Gastrocnemius medialis (tissue), 4 donors: Measurements from ENCODE around the gene COL27A1.
"Not testable (repeated sequence)": the region's sequence is repeated elsewhere in the genome, so short reads cannot be mapped to it uniquely, and the experiment has no call there.

Experiments
- CTCF ChIP-seq, 5 experiments: fragments of 450-650 bp in 3 of 5; fragments of 200-600 bp in 2 of 5; sonication (generic) in 2 of 5; IDR thresholded peaks in 4 of 5; conservative IDR thresholded peaks in 1 of 5; 1 replicate in 4 of 5; 2 replicates in 1 of 5; pipeline ENCODE4 v1.5.1; 2016 to 2019; ENCODE audit warnings: antibody characterized with exemption in 5 of 5, mild to moderate bottlenecking in 3 of 5, moderate library complexity in 3 of 5
- POLR2A ChIP-seq, 2 donors: fragments of 450-650 bp; IDR thresholded peaks; one replicate each; pipeline ENCODE4 v1.6.1; 2017; ENCODE audit warnings: antibody characterized with exemption in 2 of 2, mild to moderate bottlenecking in 2 of 2, moderate library complexity in 2 of 2

GRCh38 chr9:114331229-114332195, 176.2 kb downstream of the COL27A1 start:
- TF ChIP-seq POLR2A (IDR thresholded peaks at IDR 0.05); CTCF (IDR thresholded peaks at IDR 0.05 in 4 of 5, conservative IDR thresholded peaks at IDR 0.05 in 1 of 5): not testable (repeated sequence)
